Thyroid gland (tissue), 4 donors: Measurements from ENCODE around the gene TEX11. TPM values are rescaled to one million over a fixed set of nuclear protein-coding genes. Genes with fewer than 3 reads are reported as not detected.

Source experiments
- DNase-seq, 2 donors: peaks; one replicate each; pipeline ENCODE4 v3.0.0-alpha.2; 2019
- H3K27ac ChIP-seq, 3 donors: fragments of 200-600 bp; sonication (generic); 1 replicate in 2 of 3; 2 replicates in 1 of 3; pipeline ENCODE4 v1.5.1; 2016 to 2019; ENCODE audit warnings: mild to moderate bottlenecking in 1 of 3, moderate library complexity in 1 of 3
- H3K27me3 ChIP-seq: fragments of 200-600 bp; sonication (generic); one replicate; pipeline ENCODE4 v1.5.1; 2019
- H3K36me3 ChIP-seq, 2 donors: fragments of 200-600 bp; sonication (generic); one replicate each; pipeline ENCODE4 v1.5.1; 2016 to 2019
- H3K4me1 ChIP-seq, 2 donors: fragments of 200-600 bp; sonication (generic); one replicate each; pipeline ENCODE4 v1.5.1; 2017 to 2019
- H3K4me3 ChIP-seq, 3 donors: fragments of 200-600 bp; sonication (generic); replicated peaks in 1 of 3; 1 replicate in 2 of 3; 2 replicates in 1 of 3; pipeline ENCODE4 v1.5.1; 2016; ENCODE audit warnings: mild to moderate bottlenecking in 1 of 3
- H3K9me3 ChIP-seq: fragments of 200-600 bp; sonication (generic); one replicate; pipeline ENCODE4 v1.5.1; 2017
- CTCF ChIP-seq, 6 experiments: fragments of 200-600 bp in 3 of 6; fragments of 450-650 bp in 3 of 6; sonication (generic) in 3 of 6; IDR thresholded peaks; one replicate each; pipeline ENCODE4 v1.5.1; 2016 to 2019; ENCODE audit warnings: antibody characterized with exemption in 6 of 6, mild to moderate bottlenecking in 2 of 6, inconsistent platforms in 1 of 6, moderate library complexity in 1 of 6
- POLR2A ChIP-seq, 2 donors: fragments of 450-650 bp; IDR thresholded peaks; one replicate each; pipeline ENCODE4 v1.6.1; 2017; ENCODE audit warnings: antibody characterized with exemption in 2 of 2, mild to moderate bottlenecking in 2 of 2, moderate library complexity in 1 of 2
- WGBS, 2 donors: methylation state at CpG; one replicate each; pipeline ENCODE4 v1.1.5; 2017; 5-methylcytosine and 5-hydroxymethylcytosine counted together
- intact Hi-C: fragments of 100-400 bp; cut with DNase I; formaldehyde crosslinking; loops from one replicate; pipeline ENCODE4 v1.15.1; 2023
- total RNA-seq, 4 donors: library from RNA; depleted of rRNA; stranded (reverse); fragments of >200 nt; gene quantifications; one replicate each; pipeline ENCODE4 v1.2.3, GENCODE V29; 2016

TEX11 gene
- total RNA-seq, 4 donors from 2014 or later, result not detected

GRCh38 chrX:70485466-70485865, 423.0 kb downstream of the TEX11 start:
- Histone ChIP-seq H3K27me3 (no peaks in the 10 kb centered on the region), H3K9me3 (no peaks in the 10 kb centered on the region), H3K4me1 (peaks cover 23 to 40% of the 10 kb centered on the region in 2 donors), H3K36me3 (no peaks in the 10 kb centered on the region), H3K4me3 (no peak overlapping the region), H3K27ac (peak overlapping the region; percentile 57 to 79 (median 71))
- TF ChIP-seq CTCF (IDR thresholded peaks at IDR 0.05) (no peak), POLR2A (IDR thresholded peaks at IDR 0.05) (no peak)
- intact Hi-C loops, result no loop called here
- 37 to 43% methylated on average over 7 of the region's 7 CpGs for WGBS, 2 donors
- peak; percentile 51 for DNase-seq

- intact Hi-C loops, result no loop called here
- Histone ChIP-seq H3K27me3 (no peaks in the 10 kb centered on the region), H3K36me3 (no peaks in the 10 kb centered on the region), H3K9me3 (no peaks in the 10 kb centered on the region), H3K4me1 (peaks cover 30 to 72% of the 10 kb centered on the region in 2 donors), H3K4me3 (no peak overlapping the region), H3K27ac (peak overlapping the region; percentile 77 to 84 (median 79))
- DNase-seq, result no peak
- 100% methylated on average over 2 of the region's 2 CpGs; no CpG with 5 or more reads in 1 of the 2 donors for WGBS, 2 donors
- no peak for TF ChIP-seq POLR2A (IDR thresholded peaks at IDR 0.05)
- no peak for TF ChIP-seq CTCF (IDR thresholded peaks at IDR 0.05)
Observed at GRCh38 chrX:70482300-70482699, 426.2 kb downstream of the TEX11 start.

GRCh38 chrX:70481471-70482270, 426.8 kb downstream of the TEX11 start:
- Histone ChIP-seq H3K27me3 (no peaks in the 10 kb centered on the region), H3K9me3 (no peaks in the 10 kb centered on the region), H3K4me1 (peaks cover 30 to 75% of the 10 kb centered on the region in 2 donors), H3K27ac (peak overlapping the region; percentile 79 to 85 (median 84)), H3K4me3 (no peak overlapping the region), H3K36me3 (no peaks in the 10 kb centered on the region)
- intact Hi-C loops, result no loop called here
- peak; percentile 65 to 68 for DNase-seq
- WGBS, 2 donors, result 38 to 51% methylated on average over 8 of the region's 8 CpGs
- no peak for TF ChIP-seq CTCF (IDR thresholded peaks at IDR 0.05)
- TF ChIP-seq POLR2A (IDR thresholded peaks at IDR 0.05), result peak in 1 of 2 donors; percentile 39

GRCh38 chrX:70480660-70481018, 427.9 kb downstream of the TEX11 start:
- intact Hi-C loops, result no loop called here
- DNase-seq, result peak; percentile 43 to 57
- Histone ChIP-seq H3K27me3 (no peaks in the 10 kb centered on the region), H3K9me3 (no peaks in the 10 kb centered on the region), H3K4me3 (peak overlapping the region in 1 of 3 donors; percentile 4), H3K36me3 (no peaks in the 10 kb centered on the region), H3K4me1 (peaks cover 28 to 73% of the 10 kb centered on the region in 2 donors), H3K27ac (peak overlapping the region; percentile 79 to 85 (median 84))
- TF ChIP-seq POLR2A (IDR thresholded peaks at IDR 0.05) (no peak), CTCF (IDR thresholded peaks at IDR 0.05) (no peak)
- WGBS, 2 donors, result 24 to 49% methylated on average over 3 to 9 of the region's 9 CpGs
